ENCODE measurements around the gene BRAF.
"Not testable (repeated sequence)": the region's sequence is repeated elsewhere in the genome, so short reads cannot be mapped to it uniquely, and the experiment has no call there.

Gene BRAF

GRCh38 chr7:140681766-140682165, 243.0 kb downstream of the BRAF start:
- DNase-seq (ENCODE audit: low read depth in 2 of 2) = no peak

GRCh38 chr7:140680886-140681285, 243.8 kb downstream of the BRAF start:
- no peak for DNase-seq (ENCODE audit: low read depth in 2 of 2)

GRCh38 chr7:140679186-140679585, 245.5 kb downstream of the BRAF start:
- no peak for DNase-seq (ENCODE audit: low read depth in 2 of 2)

GRCh38 chr7:140678816-140679130, 246.0 kb downstream of the BRAF start:
- DNase-seq (ENCODE audit: low read depth in 2 of 2) = no peak

- no peak for DNase-seq (ENCODE audit: low read depth in 2 of 2)
Observed at GRCh38 chr7:140678081-140678815, 246.5 kb downstream of the BRAF start.

GRCh38 chr7:140677496-140677895, 247.2 kb downstream of the BRAF start:
- DNase-seq (ENCODE audit: low read depth in 2 of 2) = no peak

- DNase-seq (ENCODE audit: low read depth in 2 of 2) = not testable (repeated sequence)
Observed at GRCh38 chr7:140676956-140677355, 247.8 kb downstream of the BRAF start.

- DNase-seq (ENCODE audit: low read depth in 2 of 2) = no peak
Observed at GRCh38 chr7:140676306-140676705, 248.4 kb downstream of the BRAF start.

- DNase-seq (ENCODE audit: low read depth in 2 of 2) = no peak
Observed at GRCh38 chr7:140675726-140676125, 249.0 kb downstream of the BRAF start.

GRCh38 chr7:140674899-140675701, 249.6 kb downstream of the BRAF start:
- no peak for DNase-seq (ENCODE audit: low read depth in 2 of 2)

GRCh38 chr7:140674356-140674800, 250.4 kb downstream of the BRAF start:
- no peak for DNase-seq (ENCODE audit: low read depth in 2 of 2)

- no peak for DNase-seq (ENCODE audit: low read depth in 2 of 2)
Observed at GRCh38 chr7:140673774-140674155, 251.0 kb downstream of the BRAF start.

- peak; percentile 27 to 44 for DNase-seq (ENCODE audit: low read depth in 2 of 2)
Observed at GRCh38 chr7:140673063-140673773, 251.5 kb downstream of the BRAF start.

GRCh38 chr7:140672382-140673062, 252.2 kb downstream of the BRAF start, which contains the start of gene ADCK2:
ADCK2 (plus strand) TSS chr7:140672945; CDS start chr7:140673331, 386 bp downstream.
- peak; percentile 49 to 59 for DNase-seq (ENCODE audit: low read depth in 2 of 2)

GRCh38 chr7:140671966-140672365, 252.8 kb downstream of the BRAF start:
- no peak for DNase-seq (ENCODE audit: low read depth in 2 of 2)

GRCh38 chr7:140670343-140670935, 254.3 kb downstream of the BRAF start:
- DNase-seq (ENCODE audit: low read depth in 2 of 2) = no peak

GRCh38 chr7:140669862-140670261, 254.9 kb downstream of the BRAF start:
- not testable (repeated sequence) for DNase-seq (ENCODE audit: low read depth in 2 of 2)

GRCh38 chr7:140669352-140669751, 255.4 kb downstream of the BRAF start:
- DNase-seq (ENCODE audit: low read depth in 2 of 2) = no peak

All from stimulated activated CD4-positive, alpha-beta T cell treated with anti-CD3 and anti-CD28 coated beads, Interleukin-4, amount 100 ng/mL, for 48 hours (primary cell).